DMS153 (cell line): ENCODE data around the gene UNC50.
"Not testable (repeated sequence)": the region's sequence is repeated elsewhere in the genome, so short reads cannot be mapped to it uniquely, and the experiment has no call there.

Experiments
- DNase-seq: peaks from one replicate; lab custom pipeline; 2025; lab: John Stamatoyannopoulos, UW

The UNC50 gene

DNA sequence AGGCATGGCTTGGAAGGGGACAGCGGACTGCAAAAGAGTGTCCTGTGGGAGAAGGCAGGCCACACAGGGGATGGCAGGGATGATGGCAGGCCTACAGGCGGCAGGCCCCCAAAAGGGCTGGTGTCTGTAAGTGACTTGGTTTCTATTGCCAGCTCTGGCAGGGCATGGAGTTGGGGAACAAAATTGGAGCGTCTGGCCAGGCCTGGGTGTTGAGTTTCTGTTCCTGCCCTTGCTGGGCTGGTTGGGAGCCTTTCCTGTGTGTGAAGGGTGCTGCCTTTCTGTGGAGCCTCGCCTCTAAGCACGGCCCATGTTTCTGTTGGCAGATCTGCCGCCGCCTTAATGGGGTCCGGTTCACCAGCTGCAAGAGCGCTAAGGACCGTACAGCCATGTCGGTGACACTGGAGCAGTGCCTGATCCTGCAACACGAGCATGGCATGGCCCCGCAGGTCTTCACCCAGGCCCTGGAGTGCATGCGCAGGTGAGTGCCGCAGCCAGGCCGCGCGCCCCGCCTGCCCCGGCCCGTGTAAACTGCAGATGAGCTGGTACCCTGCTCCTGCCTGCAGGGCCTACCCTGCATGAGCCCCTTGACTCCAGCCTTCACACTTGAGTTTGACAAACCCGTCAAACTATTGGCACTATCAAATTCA lies 31.6 kb upstream of the UNC50 start:
- no peak for DNase-seq

DNA sequence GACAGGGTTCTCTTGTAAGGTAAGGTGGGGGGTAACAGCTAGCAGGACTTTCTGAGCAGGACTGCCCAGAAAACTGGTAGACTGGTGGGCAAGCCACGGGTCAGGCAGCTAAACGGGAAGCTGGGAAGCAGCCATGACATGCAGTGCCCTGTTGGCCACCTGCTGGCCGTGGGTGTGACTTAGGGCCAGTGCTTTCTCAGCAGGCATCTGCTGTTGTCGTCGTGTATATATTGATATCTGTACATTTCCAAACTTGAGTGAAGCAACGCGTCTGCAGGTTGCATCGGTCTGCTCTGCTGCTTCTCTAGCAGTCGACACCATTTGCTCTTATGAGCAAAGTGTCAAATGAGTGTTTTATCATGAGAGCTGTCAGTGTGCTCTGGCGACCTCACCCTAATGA lies 31.1 kb upstream of the UNC50 start:
- DNase-seq: no peak

DNA sequence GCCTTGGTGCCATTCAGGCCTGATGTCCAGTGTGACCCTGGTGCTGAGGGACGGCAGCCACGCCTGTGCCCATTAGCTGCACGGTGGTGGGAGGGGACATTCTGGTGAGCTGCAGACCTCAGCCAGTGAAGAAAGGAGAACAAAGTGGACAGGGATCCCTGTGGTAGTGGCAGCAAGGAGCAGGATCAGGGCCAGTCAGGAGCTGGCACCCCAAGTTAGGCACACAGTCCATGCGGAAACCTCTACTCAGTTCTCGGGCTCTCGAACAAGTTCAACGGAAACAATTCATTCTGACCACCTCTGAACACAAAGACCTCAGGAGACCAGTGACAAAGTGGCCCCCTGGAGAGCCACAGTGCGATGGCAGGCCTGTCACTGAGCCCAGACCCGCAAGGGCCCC lies 30.2 kb upstream of the UNC50 start:
- DNase-seq: no peak

GRCh38 chr2:98579926-98580325 lies 28.5 kb upstream of the UNC50 start:
- no peak for DNase-seq

DNA sequence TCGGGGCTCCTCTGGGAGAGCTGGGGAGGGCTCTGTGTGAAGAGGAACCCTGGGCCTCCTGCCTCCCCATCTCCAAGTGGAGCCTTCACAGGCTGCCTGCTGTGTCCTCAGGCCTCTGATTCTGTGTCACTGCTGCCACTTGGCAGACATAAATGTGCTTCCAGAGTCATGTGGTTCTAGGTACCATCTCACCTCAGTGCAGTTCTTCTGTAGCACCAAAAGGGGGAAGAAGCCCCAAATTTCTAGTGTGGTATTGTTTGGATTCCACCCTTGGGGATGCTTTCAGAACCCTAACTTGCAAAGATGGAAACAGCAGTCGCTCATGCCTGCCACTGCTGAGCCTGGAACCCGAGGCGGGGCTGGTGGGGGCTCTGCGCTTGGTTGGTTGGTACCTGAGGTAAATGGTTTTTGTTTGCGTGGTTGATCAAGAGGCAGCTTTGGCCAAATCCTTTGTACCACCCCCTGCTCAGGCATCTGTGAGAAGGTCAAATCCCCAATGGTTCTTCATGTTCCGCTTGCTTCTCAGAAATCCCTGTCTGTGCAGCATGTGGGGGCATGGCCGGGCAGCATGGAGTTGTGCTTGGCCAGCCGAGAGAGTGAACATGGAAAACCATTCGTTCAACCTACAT lies 27.6 kb upstream of the UNC50 start:
- DNase-seq: no peak

DNA sequence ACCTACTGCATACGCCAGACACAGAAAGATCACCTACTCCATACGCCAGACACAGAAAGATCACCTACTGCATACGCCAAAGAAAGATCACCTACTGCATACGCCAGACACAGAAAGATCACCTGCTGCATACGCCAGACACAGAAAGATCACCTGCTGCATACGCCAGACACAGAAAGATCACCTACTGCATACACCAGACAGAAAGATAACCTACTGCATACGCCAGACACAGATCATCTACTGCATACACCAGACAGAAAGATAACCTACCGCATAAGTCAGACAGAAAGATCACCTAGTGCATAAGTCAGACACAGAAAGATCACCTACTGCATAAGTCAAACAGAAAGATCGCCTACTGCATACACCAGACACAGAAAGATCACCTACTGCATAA lies 25.9 kb upstream of the UNC50 start:
- no peak for DNase-seq

DNA sequence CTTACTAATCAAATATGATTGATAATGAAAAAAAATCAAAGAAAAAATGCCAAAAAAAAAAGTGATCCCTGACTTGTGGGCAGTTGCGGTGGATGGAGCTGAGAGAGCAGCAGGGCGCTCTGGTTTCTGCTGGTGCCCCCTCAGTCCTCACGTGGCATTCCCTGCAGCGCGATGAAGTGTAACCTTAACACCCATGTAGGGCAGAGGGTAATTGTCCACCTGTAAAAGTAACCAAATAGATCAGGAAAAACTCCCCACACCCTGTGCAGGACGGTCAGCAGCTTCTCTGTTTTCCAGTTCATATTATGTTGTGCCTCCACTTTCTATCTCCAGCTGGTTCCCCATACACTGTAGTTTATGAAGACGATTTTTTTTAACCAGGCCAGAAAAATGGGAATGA lies 25.1 kb upstream of the UNC50 start:
- DNase-seq: no peak

DNA sequence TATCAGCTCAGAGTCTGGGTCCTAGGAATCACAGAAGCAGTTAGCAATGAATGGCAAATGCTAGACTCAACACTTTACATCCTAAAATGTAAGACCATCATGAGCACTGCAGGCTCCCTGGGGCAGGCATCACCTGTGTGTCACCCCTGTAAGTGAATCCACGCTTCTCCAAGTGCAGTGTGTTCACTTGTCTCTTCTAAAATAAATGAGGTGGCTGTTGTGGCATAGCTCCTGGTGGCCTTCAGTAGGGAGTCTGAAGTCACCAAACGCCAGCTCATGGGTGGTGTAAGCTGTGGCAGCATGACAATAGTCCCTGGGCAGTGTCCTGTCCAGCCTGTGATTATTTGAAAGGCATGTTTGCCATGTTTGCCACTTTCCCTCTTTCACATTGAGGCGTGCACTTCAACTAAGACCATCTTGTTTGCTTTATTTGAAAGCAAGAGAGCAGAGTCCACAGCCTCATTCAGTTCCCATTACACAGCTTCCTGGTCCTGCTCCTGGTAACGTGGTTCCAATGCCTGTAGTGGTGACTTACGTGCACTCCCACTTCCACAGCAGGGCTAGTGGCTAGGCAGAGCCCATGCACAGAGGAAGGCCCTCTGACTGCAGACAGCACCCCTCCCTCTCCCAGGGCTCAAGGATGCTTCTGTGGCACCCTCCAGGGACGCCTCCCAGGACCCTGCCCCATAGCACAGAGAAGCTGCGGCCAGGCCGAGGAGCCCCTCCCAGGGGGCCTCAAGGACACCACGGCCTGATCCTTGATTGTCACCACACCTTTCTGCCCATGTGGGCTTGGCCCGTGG lies 24.4 kb upstream of the UNC50 start:
- DNase-seq: no peak

DNA sequence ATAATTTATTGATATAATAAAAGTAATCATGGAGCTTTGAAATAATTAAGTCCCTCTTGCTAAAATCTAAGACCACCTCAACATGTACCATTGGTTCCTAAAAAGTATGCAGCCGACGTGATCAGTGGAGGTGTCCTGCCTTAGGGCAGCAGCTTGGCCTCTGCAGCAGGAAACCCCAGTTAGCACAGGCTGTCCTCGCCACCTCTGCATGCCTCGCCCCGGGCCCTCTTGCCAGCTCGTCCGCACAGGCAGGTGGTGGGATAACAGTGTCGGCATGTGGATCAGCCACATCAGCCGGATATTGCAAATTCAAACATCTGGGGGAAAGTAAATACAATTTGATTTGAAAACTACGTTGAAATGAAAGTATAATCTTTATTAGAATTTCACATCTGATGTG lies 23.0 kb upstream of the UNC50 start:
- no peak for DNase-seq

DNA sequence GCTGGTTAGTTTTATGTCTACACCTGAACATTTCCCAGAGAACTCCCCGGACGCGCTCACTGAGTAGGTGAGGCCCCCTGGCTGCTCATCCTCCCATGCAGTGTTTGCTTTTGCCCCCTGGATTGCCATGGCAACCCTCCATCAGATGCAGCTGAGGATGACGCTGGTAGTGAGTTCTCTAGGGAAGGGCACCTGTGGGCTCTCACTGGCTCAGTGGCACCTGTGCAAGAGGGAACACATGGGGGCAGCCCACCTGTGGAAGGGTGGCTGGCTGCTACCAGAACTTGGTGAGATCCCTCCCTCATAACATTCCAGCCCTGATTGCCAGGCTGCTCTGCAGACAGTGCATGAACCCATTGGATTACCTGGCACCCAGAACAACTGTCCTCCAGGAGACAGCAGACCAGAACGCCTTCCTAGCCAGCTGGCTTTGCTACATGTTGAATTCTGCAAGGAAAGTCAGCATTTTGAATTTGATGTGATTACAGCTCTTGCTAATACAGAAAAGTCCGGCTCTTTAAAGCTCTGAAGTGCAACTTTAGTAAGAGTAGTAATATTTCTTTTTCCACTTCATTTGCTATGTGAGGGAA lies 21.7 kb upstream of the UNC50 start:
- no peak for DNase-seq

GRCh38 chr2:98588880-98589431 lies 19.4 kb upstream of the UNC50 start:
- no peak for DNase-seq

DNA sequence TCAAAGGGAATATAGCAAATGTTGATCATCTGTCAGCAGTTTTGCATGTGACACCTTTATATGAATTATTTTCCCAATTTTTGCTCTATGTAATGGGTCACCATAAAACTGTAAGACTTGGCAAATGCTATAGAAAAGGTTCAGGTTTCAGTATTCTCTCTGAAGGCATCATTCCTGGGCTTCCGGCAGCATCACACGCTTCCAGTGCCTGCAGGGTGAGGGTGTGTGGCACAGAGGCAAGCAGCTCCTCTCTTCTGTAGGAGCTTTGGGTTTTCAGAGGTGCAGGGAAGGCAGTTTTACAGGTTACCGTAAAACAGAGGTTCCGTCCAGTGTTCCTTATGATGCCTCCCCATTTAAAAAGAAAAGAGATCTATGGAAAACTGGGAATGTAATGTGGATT lies 18.9 kb upstream of the UNC50 start:
- DNase-seq: no peak

GRCh38 chr2:98592565-98592964 lies 15.8 kb upstream of the UNC50 start:
- DNase-seq: no peak

- not testable (repeated sequence) for DNase-seq
Observed at GRCh38 chr2:98594665-98595064, 13.7 kb upstream of the UNC50 start.

- DNase-seq: no peak
Observed at GRCh38 chr2:98598781-98599428, 9.5 kb upstream of the UNC50 start.

GRCh38 chr2:98601532-98602132 lies 6.8 kb upstream of the UNC50 start:
- DNase-seq: no peak

- DNase-seq: no peak
Observed at GRCh38 chr2:98604547-98604946, 3.8 kb upstream of the UNC50 start.

DNA sequence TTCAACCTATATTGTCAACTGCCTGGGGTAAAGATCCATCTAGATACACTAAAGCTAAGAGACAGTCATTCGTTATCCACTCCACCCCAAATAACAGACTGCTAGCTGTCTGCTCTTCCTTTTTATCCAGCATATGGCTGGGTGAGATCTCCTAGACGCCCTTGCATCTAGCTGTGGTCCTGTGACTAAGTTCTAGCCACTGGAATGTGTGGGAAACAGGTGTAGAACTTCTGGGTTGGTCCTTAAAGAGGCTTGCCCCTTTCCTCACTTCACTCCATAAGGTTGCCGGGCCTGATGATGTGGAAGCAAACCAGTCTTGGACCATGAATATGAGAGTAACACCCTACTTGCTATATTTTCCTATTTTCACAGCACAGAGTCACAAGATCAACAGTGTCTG lies 3.3 kb upstream of the UNC50 start:
- no peak for DNase-seq

GRCh38 chr2:98606431-98606830 lies 2.0 kb upstream of the UNC50 start:
- no peak for DNase-seq

DNA sequence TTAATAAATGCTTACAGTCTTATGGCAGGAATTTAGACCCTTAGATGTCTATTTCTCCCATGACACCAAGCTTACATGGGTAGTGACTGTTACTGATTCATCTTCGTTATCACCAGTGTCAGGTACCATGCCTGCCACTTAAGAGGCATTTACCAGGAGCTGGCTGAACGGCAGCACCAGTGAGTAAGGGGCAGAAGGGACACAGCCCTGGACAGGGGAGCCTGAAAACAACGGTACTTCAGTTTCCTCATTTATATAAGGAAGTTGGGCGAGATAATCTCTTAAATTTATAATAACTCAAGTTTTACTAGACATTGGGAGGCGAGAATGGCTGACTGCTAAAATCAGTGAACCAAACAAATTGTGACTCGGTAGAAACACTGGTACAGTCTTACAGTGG lies 1.3 kb upstream of the UNC50 start:
- DNase-seq: no peak

DNA sequence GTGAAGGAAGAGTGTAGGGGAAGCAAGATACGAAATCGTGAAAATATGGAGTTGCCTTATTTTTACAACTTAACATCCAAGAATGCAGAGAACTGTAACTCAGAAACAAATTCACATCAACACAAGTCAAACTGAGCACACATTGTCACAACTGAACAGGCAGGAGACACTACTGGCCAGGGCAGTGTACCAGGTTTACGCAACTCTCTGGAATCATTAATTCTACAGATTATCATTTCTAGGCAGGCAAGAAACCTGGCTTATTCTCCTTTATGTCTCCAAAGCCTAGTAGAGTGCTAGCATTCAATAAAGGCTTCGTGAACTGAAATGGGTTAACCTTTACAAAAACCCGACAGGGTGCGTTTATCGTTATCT lies 661 bp upstream of the UNC50 start:
- DNase-seq: no peak
